SKM-1 treated with dmso at 0.1 percent for 144 hours (cell line): Measurements from ENCODE around the gene SEMA4D.
"Not testable (repeated sequence)": the region's sequence is repeated elsewhere in the genome, so short reads cannot be mapped to it uniquely, and the experiment has no call there.

ENCODE experiments used
- DNase-seq: peaks from one replicate; lab custom pipeline; 2025; ENCODE audit not compliant: unreplicated experiment; lab: John Stamatoyannopoulos, UW

Gene SEMA4D

GRCh38 chr9:89372979-89373378 lies 124.9 kb downstream of the SEMA4D start:
- no peak for DNase-seq

- DNase-seq: no peak
Measured at GRCh38 chr9:89372230-89372816, 125.6 kb downstream of the SEMA4D start.

GRCh38 chr9:89371791-89372190 lies 126.1 kb downstream of the SEMA4D start:
- not testable (repeated sequence) for DNase-seq

- no peak for DNase-seq
Measured at GRCh38 chr9:89370593-89370992, 127.3 kb downstream of the SEMA4D start.

- DNase-seq: no peak
Measured at GRCh38 chr9:89368978-89369377, 128.9 kb downstream of the SEMA4D start.

- DNase-seq: no peak
Measured at GRCh38 chr9:89368550-89368949, 129.4 kb downstream of the SEMA4D start.

GRCh38 chr9:89367726-89368437 lies 130.0 kb downstream of the SEMA4D start:
- DNase-seq: no peak

- no peak for DNase-seq
Measured at GRCh38 chr9:89367281-89367680, 130.6 kb downstream of the SEMA4D start.

GRCh38 chr9:89366711-89367110 lies 131.2 kb downstream of the SEMA4D start:
- no peak for DNase-seq

GRCh38 chr9:89365532-89365912 lies 132.4 kb downstream of the SEMA4D start:
- DNase-seq: no peak

GRCh38 chr9:89364666-89365531 lies 133.0 kb downstream of the SEMA4D start:
- no peak for DNase-seq

GRCh38 chr9:89363921-89364665 lies 133.8 kb downstream of the SEMA4D start:
- no peak for DNase-seq

- no peak for DNase-seq
Measured at GRCh38 chr9:89363311-89363670, 134.6 kb downstream of the SEMA4D start.

- DNase-seq: no peak
Measured at GRCh38 chr9:89362647-89363310, 135.1 kb downstream of the SEMA4D start.

- no peak for DNase-seq
Measured at GRCh38 chr9:89361816-89362646, 135.9 kb downstream of the SEMA4D start.

GRCh38 chr9:89361031-89361430 lies 136.9 kb downstream of the SEMA4D start:
- no peak for DNase-seq

- DNase-seq: no peak
Measured at GRCh38 chr9:89360465-89360864, 137.4 kb downstream of the SEMA4D start.

- DNase-seq: no peak
Measured at GRCh38 chr9:89359751-89360261, 138.1 kb downstream of the SEMA4D start.

GRCh38 chr9:89358985-89359384 lies 138.9 kb downstream of the SEMA4D start:
- DNase-seq: no peak
